ENCODE measurements around the gene CCDC198. TPM values are rescaled to one million over a fixed set of nuclear protein-coding genes. Genes with fewer than 3 reads are reported as not detected.

CCDC198 gene
- total and polyA plus RNA-seq, 9 of the 15 experiments (the other 6 are each of a cell fraction or from before 2014, with no cell fraction given): not detected

- TF ChIP-seq ZNF592 (IDR thresholded peaks at IDR 0.05): no peak
- TF ChIP-seq KLF16 (IDR thresholded peaks at IDR 0.05): no peak
Measured at GRCh38 chr14:57493467-57494181, at the start of gene CCDC198 (continued).

DNA sequence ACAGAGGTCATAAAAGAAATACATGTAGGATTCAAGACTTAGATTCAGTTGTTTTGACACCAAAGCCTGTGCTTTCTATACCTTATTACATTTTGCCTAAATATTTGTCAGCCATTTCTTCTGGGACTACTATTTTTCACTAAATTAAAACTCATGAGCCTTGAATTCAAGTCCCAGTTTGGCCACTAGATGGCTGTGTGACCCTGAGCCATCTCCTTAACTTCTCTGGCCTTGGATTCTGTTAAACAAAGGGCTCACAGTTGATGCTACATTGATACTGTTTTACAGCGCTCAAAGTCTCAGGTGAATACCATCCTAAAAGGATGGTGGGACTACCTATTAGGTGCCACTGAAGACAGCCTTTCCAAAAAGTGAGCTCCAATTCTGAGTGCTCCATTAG lies 39.6 kb upstream of the CCDC198 start:
- intact Hi-C loops (cut with micrococcal nuclease) (loop anchor here (1.0 kb wide), 1 partner anchor 539 kb away; no protein-coding TSS in a partner anchor), in situ Hi-C loops (cut with MboI) (no loop called here)
- H3K4me1 ChIP-seq (replicated peaks in 1 of 2; ENCODE audit: control insufficient read depth in 2 of 2, insufficient read depth in 2 of 2, low read length in 2 of 2): no peaks in the 10 kb centered on the region
- TF ChIP-seq E2F3 (CRISPR knock-in tag; IDR thresholded peaks at IDR 0.05): no peak
- TF ChIP-seq, protein P1, sequence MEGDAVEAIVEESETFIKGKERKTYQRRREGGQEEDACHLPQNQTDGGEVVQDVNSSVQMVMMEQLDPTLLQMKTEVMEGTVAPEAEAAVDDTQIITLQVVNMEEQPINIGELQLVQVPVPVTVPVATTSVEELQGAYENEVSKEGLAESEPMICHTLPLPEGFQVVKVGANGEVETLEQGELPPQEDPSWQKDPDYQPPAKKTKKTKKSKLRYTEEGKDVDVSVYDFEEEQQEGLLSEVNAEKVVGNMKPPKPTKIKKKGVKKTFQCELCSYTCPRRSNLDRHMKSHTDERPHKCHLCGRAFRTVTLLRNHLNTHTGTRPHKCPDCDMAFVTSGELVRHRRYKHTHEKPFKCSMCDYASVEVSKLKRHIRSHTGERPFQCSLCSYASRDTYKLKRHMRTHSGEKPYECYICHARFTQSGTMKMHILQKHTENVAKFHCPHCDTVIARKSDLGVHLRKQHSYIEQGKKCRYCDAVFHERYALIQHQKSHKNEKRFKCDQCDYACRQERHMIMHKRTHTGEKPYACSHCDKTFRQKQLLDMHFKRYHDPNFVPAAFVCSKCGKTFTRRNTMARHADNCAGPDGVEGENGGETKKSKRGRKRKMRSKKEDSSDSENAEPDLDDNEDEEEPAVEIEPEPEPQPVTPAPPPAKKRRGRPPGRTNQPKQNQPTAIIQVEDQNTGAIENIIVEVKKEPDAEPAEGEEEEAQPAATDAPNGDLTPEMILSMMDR (IDR thresholded peaks at IDR 0.05 in 2 of 3, conservative IDR thresholded peaks at IDR 0.05 in 1 of 3; ENCODE audit: insufficient read depth in 2 of 3, low read depth in 1 of 3, low read length in 3 of 3): peak in 2 of 3 experiments; percentile 17 to 44; a peak in 3 of 6 replicates
- TF ChIP-seq ZFP36 (IDR thresholded peaks at IDR 0.05; ENCODE audit: low read depth, low read length, partially characterized antibody): peak; percentile 14
- TF ChIP-seq KAT8 (IDR thresholded peaks at IDR 0.05; ENCODE audit: low read depth): no peak
- no peak for TF ChIP-seq POLR2H (tag; IDR thresholded peaks at IDR 0.05; ENCODE audit: low read depth)
- no peak for TF ChIP-seq MTA2 (IDR thresholded peaks at IDR 0.05; ENCODE audit: low read depth)
- TF ChIP-seq FOXP1 (CRISPR knock-in tag; IDR thresholded peaks at IDR 0.05): no peak
- TF ChIP-seq RAD21 (CRISPR knock-in tag; conservative IDR thresholded peaks at IDR 0.05 in 1 of 2, IDR thresholded peaks at IDR 0.05 in 1 of 2): peak in 1 of 2 experiments; percentile 36; a peak in 2 of 4 replicates
- H3K4me2 ChIP-seq (ENCODE audit: insufficient read depth, low read length): no peak overlapping the region
- no peaks in the 10 kb centered on the region for H3K79me2 ChIP-seq (ENCODE audit: control insufficient read depth, insufficient read depth, low read length)
- BruUV-seq (replicated peaks): no TSS peak
- no peaks in the 10 kb centered on the region for H3K27me3 ChIP-seq (ENCODE audit: control insufficient read depth in 2 of 2, insufficient read depth in 2 of 2, low read length in 2 of 2)
- ChIA-PET CTCF (ENCODE audit: low intra/inter-chr PET ratio) (no interaction called here), POLR2A (no interaction called here)
- H3K9ac ChIP-seq (ENCODE audit: insufficient read depth in 1 of 2, low read depth in 2 of 2, low read length in 2 of 2): no peak overlapping the region
- H3K36me3 ChIP-seq (ENCODE audit: control insufficient read depth, insufficient read depth, low read length): no peaks in the 10 kb centered on the region
- no peak overlapping the region for H2AFZ ChIP-seq (ENCODE audit: low read depth, low read length)
- WGBS (ENCODE audit: insufficient coverage, low coverage, missing lambda C conversion rate): 0% methylated on average over 1 of the region's 1 CpG
- ATAC-seq (no peak), FAIRE-seq (no peak), DNase-seq (ENCODE audit: extremely low read depth in 1 of 4, low spot score in 3 of 4) (peak in 3 of 4 experiments; percentile 10 to 21 (median 12))
- no peaks in the 10 kb centered on the region for H3K9me1 ChIP-seq (ENCODE audit: control insufficient read depth, insufficient read depth, low read length)
- no peak overlapping the region for H3K27ac ChIP-seq (ENCODE audit: extremely low read depth, low read depth, low read length)
- H4K20me1 ChIP-seq (replicated peaks; ENCODE audit: control insufficient read depth, insufficient read depth, low read length): no peaks in the 10 kb centered on the region
- H3K4me3 ChIP-seq: no peak overlapping the region
- no peaks in the 10 kb centered on the region for H3K9me3 ChIP-seq (replicated peaks; ENCODE audit: control insufficient read depth, insufficient read depth, low read depth, low read length)

Data from K562 (cell line).